K562 (cell line): Measurements from ENCODE around the gene THADA. TPM values are rescaled to one million over a fixed set of nuclear protein-coding genes. Genes with fewer than 3 reads are reported as not detected.

Source experiments
- ATAC-seq: fragments of 200-7000 bp; cut with Tn5 transposase; 3 replicates; pipeline ENCODE4 v1.9.1; 2020; ENCODE audit warnings: moderate library complexity
- BruUV-seq: library from RNA; stranded (reverse); fragments of 400-500 nt; replicated peaks from 2 replicates; lab custom pipeline; 2021; lab: Mats Ljungman, UMichigan
- CTCF ChIA-PET: fragments of 300-600 bp; formaldehyde crosslinking; extraction: SDS; loops from one replicate; lab custom pipeline; 2021; ENCODE audit warnings: low intra/inter-chr PET ratio; lab: Yijun Ruan, JAX
- POLR2A ChIA-PET: fragments of 300-600, 350-650 bp; sonication (Branson Sonifier 250); formaldehyde crosslinking; extraction: SDS; loops from one replicate; lab custom pipeline; 2021; ENCODE audit warnings: antibody characterized with exemption, inconsistent platforms; lab: Yijun Ruan, JAX
- DNase-seq, 4 experiments: peaks; one replicate each; pipeline versions ENCODE4 v3.0.0 to v3.0.0-alpha.2; 2011 to 2018; ENCODE audit warnings: low spot score in 3 of 4, mixed read lengths in 3 of 4; ENCODE audit errors: extremely low read depth in 1 of 4
- FAIRE-seq: peaks from 2 replicates; lab custom pipeline; 2011; peaks lifted over from hg19 to GRCh38; lab: Jason Lieb, UNC
- H2AFZ ChIP-seq: 2 replicates; pipeline ENCODE4 v1.6.0; 2011; ENCODE audit warnings: low read depth, low read length, control low read depth, inconsistent platforms
- H3K27ac ChIP-seq: fragments of 200-600 bp; 3 replicates; pipeline ENCODE4 v1.8.0; 2011; ENCODE audit warnings: low read depth, mild to moderate bottlenecking, control low read depth, inconsistent platforms, low read length, moderate library complexity, mixed read lengths; ENCODE audit errors: extremely low read depth
- H3K27me3 ChIP-seq, 2 experiments: fragments of 300-600 bp in 1 of 2; 2 replicates in 1 of 2; 3 replicates in 1 of 2; pipeline versions ENCODE4 v1.6.0 to v1.8.0; 2011; ENCODE audit warnings: inconsistent platforms in 2 of 2, low read length in 2 of 2, mild to moderate bottlenecking in 1 of 2, mixed read lengths in 1 of 2, moderate library complexity in 1 of 2; ENCODE audit not compliant: control insufficient read depth in 2 of 2, insufficient read depth in 2 of 2
- H3K36me3 ChIP-seq: fragments of 300-600 bp; 3 replicates; pipeline ENCODE4 v1.8.0; 2011; ENCODE audit warnings: mild to moderate bottlenecking, low read length, inconsistent platforms; ENCODE audit not compliant: control insufficient read depth, insufficient read depth
- H3K4me1 ChIP-seq, 2 experiments: fragments of 200-600 bp in 1 of 2; replicated peaks in 1 of 2; 2 replicates in 1 of 2; 3 replicates in 1 of 2; pipeline versions ENCODE4 v1.5.1 to v1.8.0; 2011; ENCODE audit warnings: inconsistent platforms in 2 of 2, low read length in 2 of 2, mild to moderate bottlenecking in 1 of 2, mixed read lengths in 1 of 2, moderate library complexity in 1 of 2; ENCODE audit not compliant: control insufficient read depth in 2 of 2, insufficient read depth in 2 of 2
- H3K4me2 ChIP-seq: 2 replicates; pipeline ENCODE4 v1.6.1; 2011; ENCODE audit warnings: low read length, control low read depth, inconsistent platforms, mixed read lengths; ENCODE audit not compliant: insufficient read depth
- H3K4me3 ChIP-seq: fragments of 200-600 bp; sonication (generic), shearing (Covaris generic); 2 replicates; pipeline ENCODE4 v1.5.1; 2016; ENCODE audit warnings: control low read depth, inconsistent platforms
- H3K79me2 ChIP-seq: fragments of 200-600 bp; 3 replicates; pipeline ENCODE4 v1.8.0; 2011; ENCODE audit warnings: low read length, inconsistent platforms; ENCODE audit not compliant: control insufficient read depth, insufficient read depth
- H3K9ac ChIP-seq, 2 experiments: 2 replicates each; pipeline versions ENCODE4 v1.6.0 to v1.6.1; 2011; ENCODE audit warnings: low read depth in 2 of 2, low read length in 2 of 2, control low read depth in 1 of 2, inconsistent platforms in 1 of 2, mild to moderate bottlenecking in 1 of 2, mixed read lengths in 1 of 2; ENCODE audit not compliant: insufficient read depth in 1 of 2
- H3K9me1 ChIP-seq: one replicate; pipeline ENCODE4 v1.6.0; 2011; ENCODE audit warnings: inconsistent platforms, mild to moderate bottlenecking, low read length, moderate library complexity; ENCODE audit not compliant: control insufficient read depth, insufficient read depth
- H3K9me3 ChIP-seq: replicated peaks from 2 replicates; pipeline ENCODE4 v1.5.1; 2011; ENCODE audit warnings: low read depth, low read length, inconsistent platforms; ENCODE audit not compliant: control insufficient read depth, insufficient read depth
- H4K20me1 ChIP-seq: replicated peaks from 2 replicates; pipeline ENCODE4 v1.6.1; 2011; ENCODE audit warnings: low read length, inconsistent platforms, mixed read lengths; ENCODE audit not compliant: control insufficient read depth, insufficient read depth
- CAMTA2 ChIP-seq: fragments of 250-450 bp; sonication (Bioruptor Pico); conservative IDR thresholded peaks from 2 replicates; pipeline ENCODE4 v1.5.1; 2022
- PHTF2 ChIP-seq: fragments of 250-450 bp; sonication (Bioruptor Pico); IDR thresholded peaks from 2 replicates; pipeline ENCODE4 v1.5.0; 2021; ENCODE audit warnings: mild to moderate bottlenecking
- WGBS: fragments of 100-300 bp; shearing (Covaris generic); methylation state at CpG from one replicate; pipeline ENCODE4 v1.1.6; 2016; ENCODE audit warnings: low coverage, mixed read lengths; ENCODE audit not compliant: insufficient coverage; ENCODE audit errors: missing lambda C conversion rate; 5-methylcytosine and 5-hydroxymethylcytosine counted together
- in situ Hi-C: fragments of 300-500 bp; cut with MboI; formaldehyde crosslinking; loops from 4 replicates; pipeline ENCODE4 v1.15.0; 2018; ENCODE audit warnings: inconsistent platforms, mixed read lengths
- intact Hi-C: fragments of 100-400 bp; cut with micrococcal nuclease; formaldehyde crosslinking; loops from 2 replicates; pipeline ENCODE4 v1.14.2; 2022
- polyA plus RNA-seq, 8 experiments: library from polyadenylated mRNA; depleted of rRNA in 4 of 8; stranded (reverse) in 5 of 8; unstranded in 3 of 8; fragments of >200 nt; fragmentation: Nextera tagmentation in 2 of 8; fragmentation: Illumina TruSeq in 1 of 8; extraction: Ambion mirVana in 2 of 8; extraction: Trizol in 1 of 8; gene quantifications; 2 replicates each; pipeline versions ENCODE4 v1.2.1 to v1.2.3, GENCODE V29; 2011 to 2014; ENCODE audit warnings: inconsistent platforms in 1 of 8, missing spikeins in 1 of 8
- total RNA-seq, 7 experiments: library from RNA; depleted of rRNA in 6 of 7; stranded (reverse); fragments of >200 nt in 6 of 7; fragmentation: Illumina TruSeq in 2 of 7; extraction: Trizol in 2 of 7; gene quantifications; 2 replicates each; pipeline versions ENCODE4 v1.2.1 to v1.2.3, GENCODE V29; 2011 to 2021; ENCODE audit warnings: low replicate concordance in 1 of 7
- TF ChIP-seq, protein P1 (sequence below): fragments of 250-450 bp; sonication (Bioruptor Pico); IDR thresholded peaks from 2 replicates; pipeline ENCODE4 v1.9.0; 2021; ENCODE audit warnings: mild to moderate bottlenecking, inconsistent platforms
- TF ChIP-seq, protein P2 (sequence below): sonication (generic); formaldehyde crosslinking; IDR thresholded peaks from 2 replicates; pipeline ENCODE4 v1.8.0; 2022; ENCODE audit warnings: missing genetic modification reagents, mild to moderate bottlenecking, borderline replicate concordance
- TF ChIP-seq, protein P3 (sequence below): fragments of 250-450 bp; sonication (Bioruptor Pico); IDR thresholded peaks from 2 replicates; pipeline ENCODE4 v1.4.0; 2020
- TF ChIP-seq, protein P4 (sequence below): fragments of 450-650 bp; IDR thresholded peaks from 2 replicates; pipeline ENCODE4 v1.6.1; 2016; ENCODE audit warnings: mild to moderate bottlenecking

Gene THADA
- total and polyA plus RNA-seq, 9 of the 15 experiments (the other 6 are each of a cell fraction or from before 2014, with no cell fraction given) = 17.8 to 34.7 (median 31.9) TPM

DNA sequence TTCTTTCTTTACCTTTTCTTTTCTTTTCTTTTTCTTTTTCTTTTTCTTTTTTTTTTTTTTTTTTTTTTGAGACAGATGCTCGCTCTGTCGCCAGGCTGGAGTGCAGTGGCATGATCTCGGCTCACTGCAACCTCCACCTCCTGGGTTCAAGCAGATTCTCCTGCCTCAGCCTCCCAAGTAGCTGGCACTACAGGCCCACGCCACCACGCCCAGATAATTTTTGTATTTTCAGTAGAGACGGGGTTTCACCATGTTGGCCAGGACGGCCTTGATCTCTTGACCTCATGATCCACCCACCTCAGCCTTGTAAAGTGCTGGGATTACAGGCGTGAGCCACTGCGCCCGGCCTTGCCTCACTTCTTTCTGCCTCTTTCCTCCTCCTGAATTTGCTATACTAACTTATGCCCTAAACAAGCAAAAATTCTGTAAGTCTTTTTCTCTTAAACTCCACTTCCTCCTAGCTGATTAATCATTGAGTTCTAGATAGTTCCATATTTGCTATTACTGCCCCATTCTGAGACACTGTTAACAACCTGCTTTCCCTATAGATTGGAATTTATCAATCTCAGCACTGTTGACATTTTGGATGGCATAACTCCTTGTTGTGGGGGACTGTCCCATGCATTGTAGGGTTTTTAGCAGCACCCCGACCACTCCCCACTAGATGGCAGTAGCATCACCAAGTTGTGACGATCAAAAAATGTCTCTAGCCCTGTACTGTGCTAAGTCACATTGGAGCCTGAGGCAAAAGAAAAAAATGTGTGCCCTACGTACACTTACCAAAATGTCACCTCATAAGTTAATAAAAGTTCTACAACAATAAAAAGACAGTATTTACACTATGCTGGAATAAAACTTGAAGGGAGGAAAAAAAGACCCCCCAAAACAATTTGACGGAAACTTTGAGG, 16.4 kb upstream of the THADA start:
- Histone ChIP-seq H3K9me1 (no peaks in the 10 kb centered on the region), H3K79me2 (no peaks in the 10 kb centered on the region), H3K4me2 (no peak overlapping the region), H3K4me1 (peaks cover 0 to 2% of the 10 kb centered on the region in 2 experiments; a peak in 1 of 5 replicates), H3K36me3 (no peaks in the 10 kb centered on the region), H3K9me3 (no peaks in the 10 kb centered on the region), H3K27ac (no peak overlapping the region), H2AFZ (peak overlapping the region; percentile 49), H3K27me3 (no peaks in the 10 kb centered on the region), H3K9ac (no peak overlapping the region), H4K20me1 (no peaks in the 10 kb centered on the region), H3K4me3 (no peak overlapping the region)
- DNase-seq = peak; percentile 68 to 81 (median 73)
- 16% methylated on average over 11 of the region's 14 CpGs for WGBS
- BruUV-seq = no TSS peak
- ATAC-seq = peak; percentile 95
- FAIRE-seq = peak; percentile 95
- CTCF ChIA-PET = interaction anchor here (0.5 to 1.0 kb wide), 3 partner anchors 177 to 867 kb away, joined by 3 to 4 read pairs (median 3); no protein-coding TSS in a partner anchor
- POLR2A ChIA-PET = no interaction called here
- intact Hi-C loops (loop anchor here (2.0 kb wide), 1 partner anchor 267 kb away; no protein-coding TSS in a partner anchor), in situ Hi-C loops (no loop called here)
- TF ChIP-seq, protein P1, sequence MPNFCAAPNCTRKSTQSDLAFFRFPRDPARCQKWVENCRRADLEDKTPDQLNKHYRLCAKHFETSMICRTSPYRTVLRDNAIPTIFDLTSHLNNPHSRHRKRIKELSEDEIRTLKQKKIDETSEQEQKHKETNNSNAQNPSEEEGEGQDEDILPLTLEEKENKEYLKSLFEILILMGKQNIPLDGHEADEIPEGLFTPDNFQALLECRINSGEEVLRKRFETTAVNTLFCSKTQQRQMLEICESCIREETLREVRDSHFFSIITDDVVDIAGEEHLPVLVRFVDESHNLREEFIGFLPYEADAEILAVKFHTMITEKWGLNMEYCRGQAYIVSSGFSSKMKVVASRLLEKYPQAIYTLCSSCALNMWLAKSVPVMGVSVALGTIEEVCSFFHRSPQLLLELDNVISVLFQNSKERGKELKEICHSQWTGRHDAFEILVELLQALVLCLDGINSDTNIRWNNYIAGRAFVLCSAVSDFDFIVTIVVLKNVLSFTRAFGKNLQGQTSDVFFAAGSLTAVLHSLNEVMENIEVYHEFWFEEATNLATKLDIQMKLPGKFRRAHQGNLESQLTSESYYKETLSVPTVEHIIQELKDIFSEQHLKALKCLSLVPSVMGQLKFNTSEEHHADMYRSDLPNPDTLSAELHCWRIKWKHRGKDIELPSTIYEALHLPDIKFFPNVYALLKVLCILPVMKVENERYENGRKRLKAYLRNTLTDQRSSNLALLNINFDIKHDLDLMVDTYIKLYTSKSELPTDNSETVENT (CRISPR knock-in tag) = no peak
- TF ChIP-seq, protein P2, sequence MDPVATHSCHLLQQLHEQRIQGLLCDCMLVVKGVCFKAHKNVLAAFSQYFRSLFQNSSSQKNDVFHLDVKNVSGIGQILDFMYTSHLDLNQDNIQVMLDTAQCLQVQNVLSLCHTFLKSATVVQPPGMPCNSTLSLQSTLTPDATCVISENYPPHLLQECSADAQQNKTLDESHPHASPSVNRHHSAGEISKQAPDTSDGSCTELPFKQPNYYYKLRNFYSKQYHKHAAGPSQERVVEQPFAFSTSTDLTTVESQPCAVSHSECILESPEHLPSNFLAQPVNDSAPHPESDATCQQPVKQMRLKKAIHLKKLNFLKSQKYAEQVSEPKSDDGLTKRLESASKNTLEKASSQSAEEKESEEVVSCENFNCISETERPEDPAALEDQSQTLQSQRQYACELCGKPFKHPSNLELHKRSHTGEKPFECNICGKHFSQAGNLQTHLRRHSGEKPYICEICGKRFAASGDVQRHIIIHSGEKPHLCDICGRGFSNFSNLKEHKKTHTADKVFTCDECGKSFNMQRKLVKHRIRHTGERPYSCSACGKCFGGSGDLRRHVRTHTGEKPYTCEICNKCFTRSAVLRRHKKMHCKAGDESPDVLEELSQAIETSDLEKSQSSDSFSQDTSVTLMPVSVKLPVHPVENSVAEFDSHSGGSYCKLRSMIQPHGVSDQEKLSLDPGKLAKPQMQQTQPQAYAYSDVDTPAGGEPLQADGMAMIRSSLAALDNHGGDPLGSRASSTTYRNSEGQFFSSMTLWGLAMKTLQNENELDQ = no peak
- TF ChIP-seq, protein P3, sequence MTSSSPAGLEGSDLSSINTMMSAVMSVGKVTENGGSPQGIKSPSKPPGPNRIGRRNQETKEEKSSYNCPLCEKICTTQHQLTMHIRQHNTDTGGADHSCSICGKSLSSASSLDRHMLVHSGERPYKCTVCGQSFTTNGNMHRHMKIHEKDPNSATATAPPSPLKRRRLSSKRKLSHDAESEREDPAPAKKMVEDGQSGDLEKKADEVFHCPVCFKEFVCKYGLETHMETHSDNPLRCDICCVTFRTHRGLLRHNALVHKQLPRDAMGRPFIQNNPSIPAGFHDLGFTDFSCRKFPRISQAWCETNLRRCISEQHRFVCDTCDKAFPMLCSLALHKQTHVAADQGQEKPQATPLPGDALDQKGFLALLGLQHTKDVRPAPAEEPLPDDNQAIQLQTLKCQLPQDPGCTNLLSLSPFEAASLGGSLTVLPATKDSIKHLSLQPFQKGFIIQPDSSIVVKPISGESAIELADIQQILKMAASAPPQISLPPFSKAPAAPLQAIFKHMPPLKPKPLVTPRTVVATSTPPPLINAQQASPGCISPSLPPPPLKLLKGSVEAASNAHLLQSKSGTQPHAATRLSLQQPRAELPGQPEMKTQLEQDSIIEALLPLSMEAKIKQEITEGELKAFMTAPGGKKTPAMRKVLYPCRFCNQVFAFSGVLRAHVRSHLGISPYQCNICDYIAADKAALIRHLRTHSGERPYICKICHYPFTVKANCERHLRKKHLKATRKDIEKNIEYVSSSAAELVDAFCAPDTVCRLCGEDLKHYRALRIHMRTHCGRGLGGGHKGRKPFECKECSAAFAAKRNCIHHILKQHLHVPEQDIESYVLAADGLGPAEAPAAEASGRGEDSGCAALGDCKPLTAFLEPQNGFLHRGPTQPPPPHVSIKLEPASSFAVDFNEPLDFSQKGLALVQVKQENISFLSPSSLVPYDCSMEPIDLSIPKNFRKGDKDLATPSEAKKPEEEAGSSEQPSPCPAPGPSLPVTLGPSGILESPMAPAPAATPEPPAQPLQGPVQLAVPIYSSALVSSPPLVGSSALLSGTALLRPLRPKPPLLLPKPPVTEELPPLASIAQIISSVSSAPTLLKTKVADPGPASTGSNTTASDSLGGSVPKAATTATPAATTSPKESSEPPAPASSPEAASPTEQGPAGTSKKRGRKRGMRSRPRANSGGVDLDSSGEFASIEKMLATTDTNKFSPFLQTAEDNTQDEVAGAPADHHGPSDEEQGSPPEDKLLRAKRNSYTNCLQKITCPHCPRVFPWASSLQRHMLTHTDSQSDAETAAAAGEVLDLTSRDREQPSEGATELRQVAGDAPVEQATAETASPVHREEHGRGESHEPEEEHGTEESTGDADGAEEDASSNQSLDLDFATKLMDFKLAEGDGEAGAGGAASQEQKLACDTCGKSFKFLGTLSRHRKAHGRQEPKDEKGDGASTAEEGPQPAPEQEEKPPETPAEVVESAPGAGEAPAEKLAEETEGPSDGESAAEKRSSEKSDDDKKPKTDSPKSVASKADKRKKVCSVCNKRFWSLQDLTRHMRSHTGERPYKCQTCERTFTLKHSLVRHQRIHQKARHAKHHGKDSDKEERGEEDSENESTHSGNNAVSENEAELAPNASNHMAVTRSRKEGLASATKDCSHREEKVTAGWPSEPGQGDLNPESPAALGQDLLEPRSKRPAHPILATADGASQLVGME (CRISPR knock-in tag) = no peak
- TF ChIP-seq, protein P4, sequence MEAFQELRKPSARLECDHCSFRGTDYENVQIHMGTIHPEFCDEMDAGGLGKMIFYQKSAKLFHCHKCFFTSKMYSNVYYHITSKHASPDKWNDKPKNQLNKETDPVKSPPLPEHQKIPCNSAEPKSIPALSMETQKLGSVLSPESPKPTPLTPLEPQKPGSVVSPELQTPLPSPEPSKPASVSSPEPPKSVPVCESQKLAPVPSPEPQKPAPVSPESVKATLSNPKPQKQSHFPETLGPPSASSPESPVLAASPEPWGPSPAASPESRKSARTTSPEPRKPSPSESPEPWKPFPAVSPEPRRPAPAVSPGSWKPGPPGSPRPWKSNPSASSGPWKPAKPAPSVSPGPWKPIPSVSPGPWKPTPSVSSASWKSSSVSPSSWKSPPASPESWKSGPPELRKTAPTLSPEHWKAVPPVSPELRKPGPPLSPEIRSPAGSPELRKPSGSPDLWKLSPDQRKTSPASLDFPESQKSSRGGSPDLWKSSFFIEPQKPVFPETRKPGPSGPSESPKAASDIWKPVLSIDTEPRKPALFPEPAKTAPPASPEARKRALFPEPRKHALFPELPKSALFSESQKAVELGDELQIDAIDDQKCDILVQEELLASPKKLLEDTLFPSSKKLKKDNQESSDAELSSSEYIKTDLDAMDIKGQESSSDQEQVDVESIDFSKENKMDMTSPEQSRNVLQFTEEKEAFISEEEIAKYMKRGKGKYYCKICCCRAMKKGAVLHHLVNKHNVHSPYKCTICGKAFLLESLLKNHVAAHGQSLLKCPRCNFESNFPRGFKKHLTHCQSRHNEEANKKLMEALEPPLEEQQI = no peak
- TF ChIP-seq CAMTA2 (CRISPR knock-in tag) (no peak), PHTF2 (no peak)
